ENCODE results near the gene KRTAP10-5. TPM values are rescaled to one million over a fixed set of nuclear protein-coding genes. Genes with fewer than 3 reads are reported as not detected.

KRTAP10-5 gene
- total RNA-seq, 2 experiments from 2014 or later: not detected

GRCh38 chr21:44540741-44541288 is 39.6 kb downstream of the KRTAP10-5 start:
- no peak overlapping the region for H3K4me3 Mint-ChIP-seq
- H3K4me1 Mint-ChIP-seq: no peaks in the 10 kb centered on the region
- H3K27me3 Mint-ChIP-seq: no peaks in the 10 kb centered on the region
- no peak for DNase-seq
- peaks cover 1% of the 10 kb centered on the region for H3K36me3 Mint-ChIP-seq
- H3K9me3 Mint-ChIP-seq: peaks cover 5% of the 10 kb centered on the region
- no peak overlapping the region for H3K27ac Mint-ChIP-seq

GRCh38 chr21:44539991-44540666 is 40.3 kb downstream of the KRTAP10-5 start, which contains the start of gene KRTAP10-1:
Gene KRTAP10-1 (minus strand): TSS chr21:44540195. CDS start chr21:44540150, 45 bp downstream.
- Mint-ChIP-seq H3K4me3 (no peak within 1 kb of the TSS), H3K27ac (no peak within 1 kb of the TSS), H3K4me1 (no peaks in the 10 kb centered on the region), H3K36me3 (no peaks in the 10 kb centered on the region), H3K9me3 (no peaks in the 10 kb centered on the region), H3K27me3 (no peaks in the 10 kb centered on the region)
- no peak for DNase-seq

- no peak for DNase-seq
- Mint-ChIP-seq H3K4me1 (no peaks in the 10 kb centered on the region), H3K36me3 (no peaks in the 10 kb centered on the region), H3K27me3 (no peaks in the 10 kb centered on the region), H3K4me3 (no peak overlapping the region), H3K9me3 (no peaks in the 10 kb centered on the region), H3K27ac (no peak overlapping the region)
Measured at GRCh38 chr21:44539046-44539445, 41.4 kb downstream of the KRTAP10-5 start.

- Mint-ChIP-seq H3K9me3 (no peaks in the 10 kb centered on the region), H3K4me3 (no peak overlapping the region), H3K27me3 (no peaks in the 10 kb centered on the region), H3K36me3 (no peaks in the 10 kb centered on the region), H3K27ac (no peak overlapping the region), H3K4me1 (no peaks in the 10 kb centered on the region)
- no peak for DNase-seq
Measured at GRCh38 chr21:44537930-44538911, 42.2 kb downstream of the KRTAP10-5 start.

DNA sequence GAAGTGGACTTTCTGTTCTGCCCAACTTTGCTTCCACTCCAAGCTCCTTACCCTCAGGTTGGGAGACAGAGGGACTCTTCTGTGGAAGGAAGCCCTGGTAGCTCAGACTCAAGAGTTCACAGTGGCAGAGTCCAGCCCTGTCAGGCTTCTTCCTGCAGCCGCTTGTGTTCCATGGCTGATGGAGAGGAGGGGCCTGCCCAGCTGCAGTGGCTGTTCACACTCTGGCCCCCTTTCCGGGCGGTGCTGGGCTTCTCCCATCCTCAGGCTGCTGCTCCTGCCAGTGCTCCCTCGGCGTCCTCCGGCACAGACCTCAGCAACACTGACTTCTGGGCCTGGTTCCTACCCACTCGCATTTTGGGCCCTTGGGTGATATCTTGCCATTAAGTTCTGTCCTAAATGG is 44.4 kb downstream of the KRTAP10-5 start:
- no peak for DNase-seq
- Mint-ChIP-seq H3K4me1 (no peaks in the 10 kb centered on the region), H3K27me3 (no peaks in the 10 kb centered on the region), H3K36me3 (no peaks in the 10 kb centered on the region), H3K4me3 (no peak overlapping the region), H3K9me3 (no peaks in the 10 kb centered on the region), H3K27ac (no peak overlapping the region)

GRCh38 chr21:44534688-44535087 is 45.7 kb downstream of the KRTAP10-5 start:
- no peak overlapping the region for H3K4me3 Mint-ChIP-seq
- H3K4me1 Mint-ChIP-seq: no peaks in the 10 kb centered on the region

DNA sequence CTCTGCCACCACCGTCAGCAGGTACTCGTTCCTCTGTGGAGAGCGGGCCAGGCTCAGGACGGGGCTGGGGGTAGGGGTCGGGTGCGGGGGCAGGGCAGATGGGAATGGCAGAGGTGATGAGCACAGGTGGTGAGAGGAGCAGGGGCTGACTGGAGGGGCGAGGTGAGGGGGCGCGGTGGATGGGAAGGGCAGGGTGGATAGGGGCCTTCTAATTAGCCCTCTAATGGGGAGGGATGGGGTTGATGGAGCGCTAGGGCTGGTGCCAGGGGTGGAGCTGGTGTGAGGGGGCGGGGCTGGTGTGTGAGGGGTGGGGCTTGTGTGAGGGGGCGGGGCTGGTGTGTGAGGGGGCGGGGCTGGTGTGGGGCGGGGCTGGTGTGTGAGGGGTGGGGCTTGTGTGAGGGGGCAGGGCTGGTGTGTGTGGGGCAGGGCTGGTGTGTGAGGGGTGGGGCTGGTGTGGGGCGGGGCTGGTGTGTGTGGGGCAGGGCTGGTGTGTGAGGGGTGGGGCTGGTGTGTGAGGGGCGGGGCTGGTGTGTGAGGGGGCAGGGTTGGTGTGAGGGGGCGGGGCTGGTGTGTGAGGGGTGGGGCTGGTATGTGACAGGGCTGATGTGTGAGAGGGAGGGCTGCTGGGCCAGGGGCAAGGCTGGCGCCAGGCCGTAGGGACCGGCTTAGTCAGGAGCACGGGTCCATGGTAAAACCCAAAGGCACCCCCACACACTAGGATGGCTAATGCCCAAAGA is 46.3 kb downstream of the KRTAP10-5 start:
- DNase-seq: no peak
- H3K27me3 Mint-ChIP-seq: no peaks in the 10 kb centered on the region
- H3K27ac Mint-ChIP-seq: no peak overlapping the region
- no peaks in the 10 kb centered on the region for H3K36me3 Mint-ChIP-seq
- no peaks in the 10 kb centered on the region for H3K4me1 Mint-ChIP-seq
- no peak overlapping the region for H3K4me3 Mint-ChIP-seq
- H3K9me3 Mint-ChIP-seq: no peaks in the 10 kb centered on the region

More at GRCh38 chr21:44534688-44535087, 45.7 kb downstream of the KRTAP10-5 start:
- no peaks in the 10 kb centered on the region for H3K9me3 Mint-ChIP-seq
- no peaks in the 10 kb centered on the region for H3K36me3 Mint-ChIP-seq
- no peak for DNase-seq
- H3K27me3 Mint-ChIP-seq: no peaks in the 10 kb centered on the region
- H3K27ac Mint-ChIP-seq: no peak overlapping the region

GRCh38 chr21:44533121-44533890 is 47.1 kb downstream of the KRTAP10-5 start:
- Mint-ChIP-seq H3K27ac (no peak overlapping the region), H3K9me3 (no peaks in the 10 kb centered on the region), H3K36me3 (no peaks in the 10 kb centered on the region), H3K4me3 (no peak overlapping the region), H3K4me1 (no peaks in the 10 kb centered on the region), H3K27me3 (no peaks in the 10 kb centered on the region)
- DNase-seq: no peak

GRCh38 chr21:44532712-44533111 is 47.7 kb downstream of the KRTAP10-5 start:
- DNase-seq: no peak
- no peaks in the 10 kb centered on the region for H3K9me3 Mint-ChIP-seq
- no peaks in the 10 kb centered on the region for H3K4me1 Mint-ChIP-seq
- no peak overlapping the region for H3K4me3 Mint-ChIP-seq
- H3K27ac Mint-ChIP-seq: no peak overlapping the region
- no peaks in the 10 kb centered on the region for H3K36me3 Mint-ChIP-seq
- H3K27me3 Mint-ChIP-seq: no peaks in the 10 kb centered on the region

GRCh38 chr21:44531606-44532564 is 48.5 kb downstream of the KRTAP10-5 start:
- Mint-ChIP-seq H3K36me3 (no peaks in the 10 kb centered on the region), H3K27me3 (no peaks in the 10 kb centered on the region), H3K4me3 (no peak overlapping the region), H3K27ac (no peak overlapping the region), H3K4me1 (no peaks in the 10 kb centered on the region), H3K9me3 (no peaks in the 10 kb centered on the region)
- no peak for DNase-seq

GRCh38 chr21:44530903-44531605 is 49.4 kb downstream of the KRTAP10-5 start:
- Mint-ChIP-seq H3K27ac (no peak overlapping the region), H3K4me1 (no peaks in the 10 kb centered on the region), H3K9me3 (no peaks in the 10 kb centered on the region), H3K27me3 (no peaks in the 10 kb centered on the region), H3K4me3 (no peak overlapping the region), H3K36me3 (no peaks in the 10 kb centered on the region)
- no peak for DNase-seq

DNA sequence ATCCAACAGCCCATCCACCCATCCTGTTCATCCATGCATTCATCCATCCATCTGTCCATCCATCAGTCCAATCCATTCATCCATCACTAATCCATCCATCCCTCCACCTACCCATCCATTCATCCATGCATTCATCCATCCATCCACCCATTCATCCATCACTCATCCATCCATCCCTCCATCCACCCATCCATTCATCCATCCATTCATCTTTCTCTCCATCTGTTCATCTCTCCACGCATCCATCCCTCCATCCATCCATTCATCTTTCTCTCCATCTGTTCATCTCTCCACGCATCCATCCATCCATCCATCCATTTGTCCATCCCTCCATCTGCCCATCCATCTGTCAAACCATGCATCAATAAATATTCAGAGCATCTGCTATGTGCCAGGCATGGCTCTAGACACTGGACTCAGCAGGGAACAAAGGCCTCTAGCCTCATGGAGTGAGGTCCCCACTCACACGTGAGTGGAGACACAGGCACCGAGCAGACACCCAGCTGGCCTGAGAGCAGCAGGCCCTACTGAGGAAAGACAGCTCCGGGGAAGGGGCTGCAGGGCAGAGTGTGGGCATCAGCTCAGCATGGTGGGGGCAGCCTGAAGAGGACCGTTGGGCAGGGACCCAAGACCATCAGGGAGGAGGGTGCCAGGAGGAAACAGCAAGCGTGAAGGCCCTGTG is 50.0 kb downstream of the KRTAP10-5 start:
- no peaks in the 10 kb centered on the region for H3K4me1 Mint-ChIP-seq
- no peak overlapping the region for H3K4me3 Mint-ChIP-seq
- H3K9me3 Mint-ChIP-seq: no peaks in the 10 kb centered on the region
- no peak for DNase-seq
- no peaks in the 10 kb centered on the region for H3K27me3 Mint-ChIP-seq
- no peaks in the 10 kb centered on the region for H3K36me3 Mint-ChIP-seq
- no peak overlapping the region for H3K27ac Mint-ChIP-seq
